Stomach (tissue), 4 donors: ENCODE measurements around the gene ZMIZ1.

Experiments
- CTCF ChIP-seq, 7 experiments: fragments of 450-650 bp in 4 of 7; fragments of 200-600 bp in 3 of 7; sonication (generic) in 3 of 7; IDR thresholded peaks; one replicate each; pipeline ENCODE4 v1.5.1; 2016 to 2019; ENCODE audit warnings: antibody characterized with exemption in 7 of 7, control low read depth in 2 of 7, mild to moderate bottlenecking in 1 of 7
- POLR2A ChIP-seq, 4 donors: fragments of 450-650 bp; IDR thresholded peaks; one replicate each; pipeline ENCODE4 v1.6.1; 2016; ENCODE audit warnings: antibody characterized with exemption in 4 of 4, control low read depth in 2 of 4, mild to moderate bottlenecking in 1 of 4, moderate library complexity in 1 of 4
- POLR2AphosphoS5 ChIP-seq, 3 donors: sonication (generic); formaldehyde crosslinking; IDR thresholded peaks; one replicate each; pipeline ENCODE4 v1.6.1; 2016; ENCODE audit warnings: antibody characterized with exemption in 3 of 3

GRCh38 chr10:79066411-79067240 lies 2.1 kb upstream of the ZMIZ1 start:
- no peak for TF ChIP-seq CTCF (IDR thresholded peaks at IDR 0.05)
- no peak for TF ChIP-seq POLR2AphosphoS5 (IDR thresholded peaks at IDR 0.05)
- TF ChIP-seq POLR2A (IDR thresholded peaks at IDR 0.05): no peak
